Stimulated activated CD4-positive, alpha-beta T cell treated with anti-CD3 and anti-CD28 coated beads, Interleukin-15, amount 100 ng/mL, for 24 hours (primary cell): ENCODE measurements around the gene SOX18.
"Not testable (repeated sequence)": the region's sequence is repeated elsewhere in the genome, so short reads cannot be mapped to it uniquely, and the experiment has no call there.

Experiments used
- DNase-seq: peaks from one replicate; pipeline ENCODE4 v3.0.0-alpha.2; 2020

Gene SOX18

GRCh38 chr20:64049060-64049877 is at the start of gene SOX18:
SOX18 (minus strand) TSS chr20:64049639; CDS start chr20:64049516, 123 bp downstream.
- DNase-seq: peak; percentile 60

- no peak for DNase-seq
Observed at GRCh38 chr20:64098471-64099013, 49.1 kb upstream of the SOX18 start.

- DNase-seq: no peak
Observed at GRCh38 chr20:64096535-64096934, 47.1 kb upstream of the SOX18 start.

- no peak for DNase-seq
Observed at GRCh38 chr20:64095927-64096326, 46.5 kb upstream of the SOX18 start.

GRCh38 chr20:64095455-64095854 is 46.0 kb upstream of the SOX18 start:
- no peak for DNase-seq

- DNase-seq: no peak
Observed at GRCh38 chr20:64093013-64093503, 43.6 kb upstream of the SOX18 start.

- no peak for DNase-seq
Observed at GRCh38 chr20:64092258-64093012, 43.0 kb upstream of the SOX18 start.

- no peak for DNase-seq
Observed at GRCh38 chr20:64091770-64092169, 42.3 kb upstream of the SOX18 start.

- no peak for DNase-seq
Observed at GRCh38 chr20:64091340-64091739, 41.9 kb upstream of the SOX18 start.

- no peak for DNase-seq
Observed at GRCh38 chr20:64090165-64090564, 40.7 kb upstream of the SOX18 start.

GRCh38 chr20:64088586-64088985 is 39.1 kb upstream of the SOX18 start:
- not testable (repeated sequence) for DNase-seq

GRCh38 chr20:64087226-64087825 is 37.9 kb upstream of the SOX18 start:
- not testable (repeated sequence) for DNase-seq

- DNase-seq: no peak
Observed at GRCh38 chr20:64086801-64087200, 37.4 kb upstream of the SOX18 start.

GRCh38 chr20:64084685-64085152 is 35.3 kb upstream of the SOX18 start:
- no peak for DNase-seq

GRCh38 chr20:64083804-64084684 is 34.6 kb upstream of the SOX18 start, which contains the start of gene LKAAEAR1:
LKAAEAR1 (minus strand) TSS chr20:64084398; CDS start chr20:64084219, 179 bp downstream.
- no peak for DNase-seq

GRCh38 chr20:64083378-64083803 is 34.0 kb upstream of the SOX18 start:
- peak; percentile 85 for DNase-seq

GRCh38 chr20:64082820-64083377 is 33.5 kb upstream of the SOX18 start:
- no peak for DNase-seq

- no peak for DNase-seq
Observed at GRCh38 chr20:64082126-64082731, 32.8 kb upstream of the SOX18 start.

GRCh38 chr20:64081624-64081964 is 32.2 kb upstream of the SOX18 start:
- DNase-seq: no peak

GRCh38 chr20:64080813-64081623 is 31.6 kb upstream of the SOX18 start:
- no peak for DNase-seq
